B cell (primary cell): Measurements from ENCODE around the gene CELF2. TPM values are rescaled to one million over a fixed set of nuclear protein-coding genes. Genes with fewer than 3 reads are reported as not detected.

Experiments
- ATAC-seq: fragments of 200-7000 bp; cut with Tn5 transposase; one replicate; pipeline ENCODE4 v1.10.0; 2021; ENCODE audit warnings: low read depth, mild to moderate bottlenecking, moderate number of reproducible peaks, moderate library complexity
- CTCF ChIA-PET: fragments of 350-600 bp; sonication (Branson Sonifier 250); formaldehyde crosslinking; loops from one replicate; lab custom pipeline; 2021; ENCODE audit warnings: antibody characterized with exemption, inconsistent platforms; lab: Charles Lee
- POLR2A ChIA-PET: fragments of 350-600 bp; sonication (Branson Sonifier 250); formaldehyde crosslinking; loops from one replicate; lab custom pipeline; 2021; ENCODE audit warnings: antibody characterized with exemption; lab: Charles Lee
- DNase-seq: peaks from one replicate; pipeline ENCODE4 v3.0.0; 2013
- H2AFZ ChIP-seq: 2 replicates; pipeline ENCODE4 v1.6.1; 2012; ENCODE audit warnings: mild to moderate bottlenecking, low read depth, low read length; ENCODE audit not compliant: insufficient read depth, poor library complexity, severe bottlenecking
- H3K27ac ChIP-seq, 2 donors: 1 replicate in 1 of 2; 2 replicates in 1 of 2; pipeline ENCODE4 v1.5.1; 2012 to 2013; ENCODE audit warnings: low read length in 2 of 2, mild to moderate bottlenecking in 2 of 2, moderate library complexity in 1 of 2
- H3K27me3 ChIP-seq, 4 experiments: fragments of 200-600 bp in 1 of 4; sonication (generic) in 1 of 4; replicated peaks in 1 of 4; 1 replicate in 2 of 4; 2 replicates in 2 of 4; pipeline versions ENCODE4 v1.6.1 to v1.7.0; 2013 to 2016; ENCODE audit warnings: low read length in 3 of 4, mild to moderate bottlenecking in 2 of 4, mixed read lengths in 1 of 4, moderate library complexity in 1 of 4; ENCODE audit not compliant: insufficient read depth in 4 of 4, control insufficient read depth in 3 of 4; ENCODE audit errors: control extremely low read depth in 1 of 4
- H3K36me3 ChIP-seq, 2 experiments: replicated peaks in 1 of 2; 1 replicate in 1 of 2; 2 replicates in 1 of 2; pipeline versions ENCODE4 v1.6.1 to v1.7.1; 2013; ENCODE audit warnings: low read length in 1 of 2; ENCODE audit not compliant: insufficient read depth in 2 of 2, control insufficient read depth in 1 of 2; ENCODE audit errors: control extremely low read depth in 1 of 2, extremely low read depth in 1 of 2
- H3K4me1 ChIP-seq, 2 donors: fragments of 200-600 bp in 1 of 2; sonication (generic) in 1 of 2; 1 replicate in 1 of 2; 2 replicates in 1 of 2; pipeline versions ENCODE4 v1.5.1 to v1.6.1; 2013 to 2017; ENCODE audit warnings: low read length in 2 of 2; ENCODE audit not compliant: control insufficient read depth in 2 of 2, insufficient read depth in 2 of 2
- H3K4me2 ChIP-seq: replicated peaks from 2 replicates; pipeline ENCODE3; 2012; ENCODE audit warnings: mild to moderate bottlenecking, low read depth, low read length; ENCODE audit not compliant: poor library complexity, severe bottlenecking
- H3K4me3 ChIP-seq, 5 experiments: fragments of 200-600 bp in 1 of 5; sonication (generic) in 1 of 5; 1 replicate in 3 of 5; 2 replicates in 2 of 5; pipeline versions ENCODE4 v1.5.1 to v1.7.0; 2011 to 2016; ENCODE audit warnings: low read length in 4 of 5, mild to moderate bottlenecking in 4 of 5, low read depth in 2 of 5, control low read depth in 1 of 5, moderate library complexity in 1 of 5; ENCODE audit not compliant: insufficient read depth in 1 of 5; ENCODE audit errors: control extremely low read depth in 1 of 5, extremely low read depth in 1 of 5
- H3K79me2 ChIP-seq: fragments of 200-600 bp; sonication (generic); one replicate; pipeline ENCODE4 v1.6.0; 2016; ENCODE audit warnings: low read length; ENCODE audit not compliant: control insufficient read depth, insufficient read depth
- H3K9ac ChIP-seq: fragments of 200-600 bp; sonication (generic); 2 replicates; pipeline ENCODE4 v1.6.1; 2017; ENCODE audit warnings: mild to moderate bottlenecking, low read length, moderate library complexity
- H3K9me3 ChIP-seq, 3 donors: one replicate each; pipeline versions ENCODE4 v1.6.1 to v1.7.1; 2013; ENCODE audit warnings: low read length in 2 of 3; ENCODE audit not compliant: control insufficient read depth in 2 of 3, insufficient read depth in 1 of 3; ENCODE audit errors: control extremely low read depth in 1 of 3
- H4K20me1 ChIP-seq: 2 replicates; pipeline ENCODE4 v1.6.0; 2012; ENCODE audit warnings: mild to moderate bottlenecking, low read length; ENCODE audit not compliant: insufficient read depth, control insufficient read depth, poor library complexity, severe bottlenecking
- H3K27ac Mint-ChIP-seq: one replicate; pipeline ENCODE4 v1.8.0; 2021; ENCODE audit warnings: mixed read lengths
- H3K27me3 Mint-ChIP-seq: one replicate; pipeline ENCODE4 v1.8.0; 2021; ENCODE audit warnings: mixed read lengths
- H3K4me1 Mint-ChIP-seq: one replicate; pipeline ENCODE4 v1.8.0; 2021; ENCODE audit warnings: mixed read lengths
- H3K4me3 Mint-ChIP-seq: one replicate; pipeline ENCODE4 v1.8.0; 2021; ENCODE audit warnings: mixed read lengths
- H3K9me3 Mint-ChIP-seq: one replicate; pipeline ENCODE4 v1.8.0; 2022; ENCODE audit warnings: mixed read lengths; ENCODE audit not compliant: insufficient read depth
- EZH2 ChIP-seq: IDR thresholded peaks from 2 replicates; pipeline ENCODE4 v1.6.1; 2012; ENCODE audit warnings: borderline replicate concordance, low read depth, mild to moderate bottlenecking, moderate library complexity, low read length; ENCODE audit not compliant: insufficient read depth, poor library complexity, severe bottlenecking
- WGBS: methylation state at CpG from one replicate; pipeline ENCODE4 v1.1.5; 2013; ENCODE audit warnings: missing lambda C conversion rate; ENCODE audit not compliant: insufficient coverage; 5-methylcytosine and 5-hydroxymethylcytosine counted together
- intact Hi-C: fragments of 100-400 bp; cut with micrococcal nuclease; formaldehyde crosslinking; loops from one replicate; pipeline ENCODE4 v1.10.0; 2022
- polyA plus RNA-seq: library from polyadenylated mRNA; depleted of rRNA; stranded (reverse); fragments of >200 nt; gene quantifications from 2 replicates; pipeline ENCODE4 v1.2.3, GENCODE V29; 2012
- total RNA-seq, 2 donors: library from RNA; stranded (reverse); fragments of 120-200 nt in 1 of 2; gene quantifications; 1 replicate in 1 of 2; 2 replicates in 1 of 2; pipeline versions ENCODE4 v1.2.3 to v1.2.4, GENCODE V29; 2013 to 2022
- TF ChIP-seq, protein P1 (sequence below): fragments of 200-600 bp; IDR thresholded peaks from one replicate; pipeline ENCODE4 v1.8.0; 2022; ENCODE audit warnings: antibody characterized with exemption, mild to moderate bottlenecking

The CELF2 gene
- total and polyA plus RNA-seq, 2 donors (not counting 1 experiment from before 2014, with no cell fraction given), result 59.5 to 112 TPM

DNA sequence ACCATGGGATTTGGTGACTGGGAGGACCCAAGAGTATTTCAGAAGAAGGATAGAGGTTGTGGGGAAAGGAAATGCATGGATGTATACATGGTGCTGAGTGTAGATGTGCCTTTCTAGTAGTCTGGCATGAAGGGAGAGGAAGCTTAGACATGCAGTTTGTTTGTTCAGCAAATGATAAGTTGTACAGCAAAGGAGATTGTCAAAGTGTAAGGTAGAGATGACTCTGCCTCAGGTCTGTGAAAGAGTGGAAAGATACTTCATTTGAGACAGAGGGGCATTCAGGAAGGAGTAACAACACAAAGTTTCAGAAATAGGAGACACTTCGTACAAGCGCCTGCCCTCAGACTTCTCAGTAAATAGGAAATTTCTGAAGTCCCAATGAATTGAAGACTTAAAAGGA, 152.3 kb downstream of the CELF2 start:
- Histone ChIP-seq H3K27me3 (no peaks in the 10 kb centered on the region), H3K4me3 (peak overlapping the region; percentile 31 to 99 (median 62)), H3K36me3 (peaks cover 0 to 46% of the 10 kb centered on the region in 2 experiments), H2AFZ (peak overlapping the region; percentile 24), H3K9me3 (no peaks in the 10 kb centered on the region), H3K79me2 (peaks cover 98% of the 10 kb centered on the region), H3K4me2 (peak overlapping the region; percentile 74), H3K4me1 (peaks cover 71 to 77% of the 10 kb centered on the region in 2 donors), H3K9ac (peak overlapping the region; percentile 86), H3K27ac (peak overlapping the region; percentile 83 to 87), H4K20me1 (peaks cover 34% of the 10 kb centered on the region)
- TF ChIP-seq, protein P1, sequence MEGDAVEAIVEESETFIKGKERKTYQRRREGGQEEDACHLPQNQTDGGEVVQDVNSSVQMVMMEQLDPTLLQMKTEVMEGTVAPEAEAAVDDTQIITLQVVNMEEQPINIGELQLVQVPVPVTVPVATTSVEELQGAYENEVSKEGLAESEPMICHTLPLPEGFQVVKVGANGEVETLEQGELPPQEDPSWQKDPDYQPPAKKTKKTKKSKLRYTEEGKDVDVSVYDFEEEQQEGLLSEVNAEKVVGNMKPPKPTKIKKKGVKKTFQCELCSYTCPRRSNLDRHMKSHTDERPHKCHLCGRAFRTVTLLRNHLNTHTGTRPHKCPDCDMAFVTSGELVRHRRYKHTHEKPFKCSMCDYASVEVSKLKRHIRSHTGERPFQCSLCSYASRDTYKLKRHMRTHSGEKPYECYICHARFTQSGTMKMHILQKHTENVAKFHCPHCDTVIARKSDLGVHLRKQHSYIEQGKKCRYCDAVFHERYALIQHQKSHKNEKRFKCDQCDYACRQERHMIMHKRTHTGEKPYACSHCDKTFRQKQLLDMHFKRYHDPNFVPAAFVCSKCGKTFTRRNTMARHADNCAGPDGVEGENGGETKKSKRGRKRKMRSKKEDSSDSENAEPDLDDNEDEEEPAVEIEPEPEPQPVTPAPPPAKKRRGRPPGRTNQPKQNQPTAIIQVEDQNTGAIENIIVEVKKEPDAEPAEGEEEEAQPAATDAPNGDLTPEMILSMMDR, result no peak
- TF ChIP-seq EZH2, result no peak
- Mint-ChIP-seq H3K4me3 (no peak overlapping the region), H3K27ac (no peak overlapping the region), H3K4me1 (peaks cover 33% of the 10 kb centered on the region), H3K9me3 (no peaks in the 10 kb centered on the region), H3K27me3 (no peaks in the 10 kb centered on the region)
- CTCF ChIA-PET, result interaction anchor here (1.5 to 7.4 kb wide), 5 partner anchors 7 to 72 kb away, joined by 4 to 139 read pairs (median 9); no protein-coding TSS in a partner anchor
- ATAC-seq (no peak), DNase-seq (peak; percentile 35)
- intact Hi-C loops, result loop anchor here (5.0 kb wide), 1 partner anchor 437 kb away; no protein-coding TSS in a partner anchor
- POLR2A ChIA-PET, result interaction anchor here (0.6 to 2.0 kb wide), 2 partner anchors 9 to 189 kb away, joined by 4 to 6 read pairs; no protein-coding TSS in a partner anchor
- WGBS, result 39% methylated on average over 2 of the region's 2 CpGs

GRCh38 chr10:11170574-11170973, 152.9 kb downstream of the CELF2 start:
- Histone ChIP-seq H3K9ac (peak overlapping the region; percentile 86), H4K20me1 (peaks cover 40% of the 10 kb centered on the region), H3K79me2 (peaks cover 98% of the 10 kb centered on the region), H3K9me3 (no peaks in the 10 kb centered on the region), H2AFZ (peak overlapping the region; percentile 24), H3K4me2 (peak overlapping the region; percentile 74), H3K27ac (peak overlapping the region; percentile 83 to 87), H3K4me3 (peak overlapping the region; percentile 31 to 99 (median 62)), H3K27me3 (no peaks in the 10 kb centered on the region), H3K36me3 (peaks cover 0 to 52% of the 10 kb centered on the region in 2 experiments), H3K4me1 (peaks cover 77 to 83% of the 10 kb centered on the region in 2 donors)
- POLR2A ChIA-PET, result interaction anchor here (0.9 to 2.0 kb wide), 3 partner anchors 8 to 74 kb away, joined by 3 to 6 read pairs (median 5); no protein-coding TSS in a partner anchor
- Mint-ChIP-seq H3K4me1 (peaks cover 39% of the 10 kb centered on the region), H3K9me3 (no peaks in the 10 kb centered on the region), H3K27ac (no peak overlapping the region), H3K27me3 (no peaks in the 10 kb centered on the region), H3K4me3 (no peak overlapping the region)
- TF ChIP-seq, protein P1, result no peak
- TF ChIP-seq EZH2, result no peak
- intact Hi-C loops, result loop anchor here (5.0 kb wide), 1 partner anchor 437 kb away; no protein-coding TSS in a partner anchor
- 3% methylated on average over 3 of the region's 8 CpGs for WGBS
- CTCF ChIA-PET, result interaction anchor here (1.0 to 2.1 kb wide), 3 partner anchors 9 to 72 kb away, joined by 4 to 9 read pairs (median 6); no protein-coding TSS in a partner anchor
- DNase-seq, result no peak
- no peak for ATAC-seq
